ENCODE data around the gene PLEKHM3. TPM values are rescaled to one million over a fixed set of nuclear protein-coding genes. Genes with fewer than 3 reads are reported as not detected.

The PLEKHM3 gene
- total and polyA plus RNA-seq, 2 donors (not counting 1 experiment from before 2014, with no cell fraction given): 5.3 to 20.1 TPM

DNA sequence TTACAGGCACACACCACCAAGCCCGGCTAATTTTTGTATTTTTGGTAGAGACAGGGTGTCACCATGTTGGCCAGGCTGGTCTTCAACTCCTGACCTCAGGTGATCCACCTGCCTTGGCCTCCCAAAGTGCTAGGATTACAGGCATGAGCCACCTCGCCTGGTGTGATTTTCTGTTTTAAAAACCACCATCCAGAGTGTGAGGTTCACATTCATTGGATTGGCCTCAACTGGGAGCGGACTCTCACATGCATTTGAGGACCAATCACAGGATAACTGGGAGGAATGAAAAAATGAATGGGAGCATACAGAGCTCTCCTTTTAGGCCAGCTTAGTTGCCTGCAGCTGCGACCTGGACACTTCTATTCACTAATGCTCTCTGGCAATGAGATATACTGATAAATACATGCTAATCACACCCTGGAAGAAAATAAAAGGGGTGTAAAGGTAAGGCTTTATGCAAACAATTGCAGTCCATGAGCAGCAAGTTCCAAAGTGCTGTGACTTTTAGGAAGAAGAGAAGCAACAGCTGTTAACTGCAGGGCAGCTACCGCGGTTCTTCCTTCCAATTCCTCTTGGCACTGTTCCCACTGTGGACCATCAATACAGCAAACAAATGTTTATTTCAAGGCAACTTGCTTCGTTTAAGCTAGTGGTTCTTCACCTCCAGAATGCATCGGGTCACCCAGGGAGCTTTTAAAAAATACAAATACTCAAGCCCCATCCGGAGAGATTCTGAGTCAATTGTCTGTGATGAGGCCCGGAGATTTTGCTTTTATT is 206.1 kb downstream of the PLEKHM3 start:
- no peak for DNase-seq (ENCODE audit: low read depth in 2 of 2)
- TF ChIP-seq CTCF (conservative IDR thresholded peaks at IDR 0.05 in 1 of 2, IDR thresholded peaks at IDR 0.05 in 1 of 2; ENCODE audit: low read depth in 1 of 2, low read length in 2 of 2) (no peak), EZH2 (IDR thresholded peaks at IDR 0.05; ENCODE audit: low read length, missing control alignments) (no peak)

GRCh38 chr2:207816546-207816945 is 208.8 kb downstream of the PLEKHM3 start:
- H3K9ac ChIP-seq (ENCODE audit: insufficient read depth, low read length): no peak overlapping the region
- no peaks in the 10 kb centered on the region for H3K36me3 ChIP-seq (ENCODE audit: control insufficient read depth, insufficient read depth, low read length)
- H3K4me3 ChIP-seq (replicated peaks in 1 of 4; ENCODE audit: control extremely low read depth in 1 of 4, insufficient read depth in 1 of 4, low read depth in 3 of 4, low read length in 4 of 4): no peak overlapping the region
- no peak overlapping the region for H3K27ac ChIP-seq (ENCODE audit: insufficient read depth, low read length)
- no peak overlapping the region for H3K4me2 ChIP-seq (ENCODE audit: extremely low read depth, insufficient read depth, low read length)
- TF ChIP-seq EZH2 (IDR thresholded peaks at IDR 0.05; ENCODE audit: low read length, missing control alignments) (no peak), CTCF (conservative IDR thresholded peaks at IDR 0.05 in 1 of 2, IDR thresholded peaks at IDR 0.05 in 1 of 2; ENCODE audit: low read depth in 1 of 2, low read length in 2 of 2) (no peak)
- no peak for DNase-seq (ENCODE audit: low read depth in 2 of 2)
- no peaks in the 10 kb centered on the region for H3K27me3 ChIP-seq (ENCODE audit: control insufficient read depth, insufficient read depth, low read length)
- no peaks in the 10 kb centered on the region for H4K20me1 ChIP-seq (ENCODE audit: control insufficient read depth, extremely low read depth, insufficient read depth, low read length)
- H2AFZ ChIP-seq (ENCODE audit: low read length): no peak overlapping the region
- no peaks in the 10 kb centered on the region for H3K9me3 ChIP-seq (ENCODE audit: control insufficient read depth, insufficient read depth, low read depth, low read length)
- no peaks in the 10 kb centered on the region for H3K4me1 ChIP-seq (ENCODE audit: control insufficient read depth, extremely low read depth, insufficient read depth, low read length)
- H3K79me2 ChIP-seq (ENCODE audit: control insufficient read depth, insufficient read depth, low read length): no peaks in the 10 kb centered on the region

More for the DNA sequence above, 206.1 kb downstream of the PLEKHM3 start:
- H3K79me2 ChIP-seq (ENCODE audit: control insufficient read depth, insufficient read depth, low read length): no peaks in the 10 kb centered on the region
- no peak overlapping the region for H3K27ac ChIP-seq (ENCODE audit: insufficient read depth, low read length)
- H4K20me1 ChIP-seq (ENCODE audit: control insufficient read depth, extremely low read depth, insufficient read depth, low read length): no peaks in the 10 kb centered on the region
- no peak overlapping the region for H2AFZ ChIP-seq (ENCODE audit: low read length)
- H3K27me3 ChIP-seq (ENCODE audit: control insufficient read depth, insufficient read depth, low read length): no peaks in the 10 kb centered on the region
- no peaks in the 10 kb centered on the region for H3K4me1 ChIP-seq (ENCODE audit: control insufficient read depth, extremely low read depth, insufficient read depth, low read length)
- no peaks in the 10 kb centered on the region for H3K9me3 ChIP-seq (ENCODE audit: control insufficient read depth, insufficient read depth, low read depth, low read length)
- H3K9ac ChIP-seq (ENCODE audit: insufficient read depth, low read length): no peak overlapping the region
- no peak overlapping the region for H3K4me3 ChIP-seq (replicated peaks in 1 of 4; ENCODE audit: control extremely low read depth in 1 of 4, insufficient read depth in 1 of 4, low read depth in 3 of 4, low read length in 4 of 4)
- H3K36me3 ChIP-seq (ENCODE audit: control insufficient read depth, insufficient read depth, low read length): no peaks in the 10 kb centered on the region
- H3K4me2 ChIP-seq (ENCODE audit: extremely low read depth, insufficient read depth, low read length): no peak overlapping the region

DNA sequence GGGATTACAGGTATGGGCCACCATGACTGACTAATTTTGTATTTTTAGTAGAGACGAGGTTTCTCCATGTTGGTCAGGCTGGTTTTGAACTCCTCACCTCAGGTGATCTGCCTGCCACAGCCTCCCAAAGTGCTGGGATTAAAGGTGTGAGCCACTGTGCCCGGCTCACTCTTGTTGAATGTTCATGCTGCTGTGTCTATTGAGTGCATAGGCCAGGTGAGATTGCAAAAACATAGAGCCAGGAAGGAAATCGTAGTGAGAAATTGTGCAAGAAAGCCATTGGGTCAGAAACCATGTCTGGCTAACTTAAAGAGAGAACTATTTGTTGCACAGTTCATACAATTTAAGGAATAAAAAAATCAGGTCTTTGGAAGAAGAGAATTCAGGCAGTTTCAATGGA is 210.1 kb downstream of the PLEKHM3 start:
- no peaks in the 10 kb centered on the region for H3K36me3 ChIP-seq (ENCODE audit: control insufficient read depth, insufficient read depth, low read length)
- no peak for DNase-seq (ENCODE audit: low read depth in 2 of 2)
- H2AFZ ChIP-seq (ENCODE audit: low read length): no peak overlapping the region
- no peaks in the 10 kb centered on the region for H3K27me3 ChIP-seq (ENCODE audit: control insufficient read depth, insufficient read depth, low read length)
- no peaks in the 10 kb centered on the region for H3K9me3 ChIP-seq (ENCODE audit: control insufficient read depth, insufficient read depth, low read depth, low read length)
- no peak for TF ChIP-seq EZH2 (IDR thresholded peaks at IDR 0.05; ENCODE audit: low read length, missing control alignments)
- TF ChIP-seq CTCF (conservative IDR thresholded peaks at IDR 0.05 in 1 of 2, IDR thresholded peaks at IDR 0.05 in 1 of 2; ENCODE audit: low read depth in 1 of 2, low read length in 2 of 2): no peak
- H3K4me3 ChIP-seq (replicated peaks in 1 of 4; ENCODE audit: control extremely low read depth in 1 of 4, insufficient read depth in 1 of 4, low read depth in 3 of 4, low read length in 4 of 4): no peak overlapping the region
- H3K4me2 ChIP-seq (ENCODE audit: extremely low read depth, insufficient read depth, low read length): no peak overlapping the region
- H3K4me1 ChIP-seq (ENCODE audit: control insufficient read depth, extremely low read depth, insufficient read depth, low read length): no peaks in the 10 kb centered on the region
- no peaks in the 10 kb centered on the region for H3K79me2 ChIP-seq (ENCODE audit: control insufficient read depth, insufficient read depth, low read length)
- no peak overlapping the region for H3K9ac ChIP-seq (ENCODE audit: insufficient read depth, low read length)
- no peaks in the 10 kb centered on the region for H4K20me1 ChIP-seq (ENCODE audit: control insufficient read depth, extremely low read depth, insufficient read depth, low read length)
- no peak overlapping the region for H3K27ac ChIP-seq (ENCODE audit: insufficient read depth, low read length)

All from fibroblast of lung (primary cell).